K562 (cell line): ENCODE results near the gene EIF3I. TPM values are rescaled to one million over a fixed set of nuclear protein-coding genes. Genes with fewer than 3 reads are reported as not detected.

Source experiments
- ATAC-seq: fragments of 200-7000 bp; cut with Tn5 transposase; 3 replicates; pipeline ENCODE4 v1.9.1; 2020; ENCODE audit warnings: moderate library complexity
- BruUV-seq: library from RNA; stranded (reverse); fragments of 400-500 nt; replicated peaks from 2 replicates; lab custom pipeline; 2021; lab: Mats Ljungman, UMichigan
- CTCF ChIA-PET: fragments of 300-600 bp; formaldehyde crosslinking; extraction: SDS; loops from one replicate; lab custom pipeline; 2021; ENCODE audit warnings: low intra/inter-chr PET ratio; lab: Yijun Ruan, JAX
- POLR2A ChIA-PET: fragments of 300-600, 350-650 bp; sonication (Branson Sonifier 250); formaldehyde crosslinking; extraction: SDS; loops from one replicate; lab custom pipeline; 2021; ENCODE audit warnings: antibody characterized with exemption, inconsistent platforms; lab: Yijun Ruan, JAX
- DNase-seq, 4 experiments: peaks; one replicate each; pipeline versions ENCODE4 v3.0.0 to v3.0.0-alpha.2; 2011 to 2018; ENCODE audit warnings: low spot score in 3 of 4, mixed read lengths in 3 of 4; ENCODE audit errors: extremely low read depth in 1 of 4
- FAIRE-seq: peaks from 2 replicates; lab custom pipeline; 2011; peaks lifted over from hg19 to GRCh38; lab: Jason Lieb, UNC
- H2AFZ ChIP-seq: 2 replicates; pipeline ENCODE4 v1.6.0; 2011; ENCODE audit warnings: low read depth, low read length, control low read depth, inconsistent platforms
- H3K27ac ChIP-seq: fragments of 200-600 bp; 3 replicates; pipeline ENCODE4 v1.8.0; 2011; ENCODE audit warnings: low read depth, mild to moderate bottlenecking, control low read depth, inconsistent platforms, low read length, moderate library complexity, mixed read lengths; ENCODE audit errors: extremely low read depth
- H3K27me3 ChIP-seq, 2 experiments: fragments of 300-600 bp in 1 of 2; 2 replicates in 1 of 2; 3 replicates in 1 of 2; pipeline versions ENCODE4 v1.6.0 to v1.8.0; 2011; ENCODE audit warnings: inconsistent platforms in 2 of 2, low read length in 2 of 2, mild to moderate bottlenecking in 1 of 2, mixed read lengths in 1 of 2, moderate library complexity in 1 of 2; ENCODE audit not compliant: control insufficient read depth in 2 of 2, insufficient read depth in 2 of 2
- H3K36me3 ChIP-seq: fragments of 300-600 bp; 3 replicates; pipeline ENCODE4 v1.8.0; 2011; ENCODE audit warnings: mild to moderate bottlenecking, low read length, inconsistent platforms; ENCODE audit not compliant: control insufficient read depth, insufficient read depth
- H3K4me1 ChIP-seq, 2 experiments: fragments of 200-600 bp in 1 of 2; replicated peaks in 1 of 2; 2 replicates in 1 of 2; 3 replicates in 1 of 2; pipeline versions ENCODE4 v1.5.1 to v1.8.0; 2011; ENCODE audit warnings: inconsistent platforms in 2 of 2, low read length in 2 of 2, mild to moderate bottlenecking in 1 of 2, mixed read lengths in 1 of 2, moderate library complexity in 1 of 2; ENCODE audit not compliant: control insufficient read depth in 2 of 2, insufficient read depth in 2 of 2
- H3K4me2 ChIP-seq: 2 replicates; pipeline ENCODE4 v1.6.1; 2011; ENCODE audit warnings: low read length, control low read depth, inconsistent platforms, mixed read lengths; ENCODE audit not compliant: insufficient read depth
- H3K4me3 ChIP-seq: fragments of 200-600 bp; sonication (generic), shearing (Covaris generic); 2 replicates; pipeline ENCODE4 v1.5.1; 2016; ENCODE audit warnings: control low read depth, inconsistent platforms
- H3K79me2 ChIP-seq: fragments of 200-600 bp; 3 replicates; pipeline ENCODE4 v1.8.0; 2011; ENCODE audit warnings: low read length, inconsistent platforms; ENCODE audit not compliant: control insufficient read depth, insufficient read depth
- H3K9ac ChIP-seq, 2 experiments: 2 replicates each; pipeline versions ENCODE4 v1.6.0 to v1.6.1; 2011; ENCODE audit warnings: low read depth in 2 of 2, low read length in 2 of 2, control low read depth in 1 of 2, inconsistent platforms in 1 of 2, mild to moderate bottlenecking in 1 of 2, mixed read lengths in 1 of 2; ENCODE audit not compliant: insufficient read depth in 1 of 2
- H3K9me1 ChIP-seq: one replicate; pipeline ENCODE4 v1.6.0; 2011; ENCODE audit warnings: inconsistent platforms, mild to moderate bottlenecking, low read length, moderate library complexity; ENCODE audit not compliant: control insufficient read depth, insufficient read depth
- H3K9me3 ChIP-seq: replicated peaks from 2 replicates; pipeline ENCODE4 v1.5.1; 2011; ENCODE audit warnings: low read depth, low read length, inconsistent platforms; ENCODE audit not compliant: control insufficient read depth, insufficient read depth
- H4K20me1 ChIP-seq: replicated peaks from 2 replicates; pipeline ENCODE4 v1.6.1; 2011; ENCODE audit warnings: low read length, inconsistent platforms, mixed read lengths; ENCODE audit not compliant: control insufficient read depth, insufficient read depth
- HDAC6 ChIP-seq: IDR thresholded peaks from 2 replicates; pipeline ENCODE4 v1.6.1; 2012; ENCODE audit warnings: low read depth, mild to moderate bottlenecking, control low read depth, inconsistent platforms, low read length, moderate library complexity
- MITF ChIP-seq: IDR thresholded peaks from 2 replicates; pipeline ENCODE4 v1.6.1; 2014; ENCODE audit warnings: antibody characterized with exemption
- MYNN ChIP-seq, 2 experiments: sonication (generic); formaldehyde crosslinking in 1 of 2; IDR thresholded peaks; 2 replicates each; pipeline versions ENCODE4 v1.5.0 to v1.6.1; 2016 to 2020; ENCODE audit warnings: antibody characterized with exemption in 1 of 2, missing genetic modification reagents in 1 of 2
- POLR2A ChIP-seq: fragments of 450-650 bp; conservative IDR thresholded peaks from 2 replicates; pipeline ENCODE4 v1.6.1; 2016
- POLR2AphosphoS2 ChIP-seq: IDR thresholded peaks from 2 replicates; pipeline ENCODE4 v1.6.1; 2012; ENCODE audit warnings: low read length, improper control_type of control experiment
- SMAD2 ChIP-seq: fragments of 150-350 bp; IDR thresholded peaks from 2 replicates; pipeline ENCODE4 v1.6.1; 2014; ENCODE audit warnings: low read depth, mild to moderate bottlenecking, low read length
- ZNF282 ChIP-seq: sonication (generic); formaldehyde crosslinking; IDR thresholded peaks from 2 replicates; pipeline ENCODE4 v1.8.1; 2023; ENCODE audit warnings: missing genetic modification reagents
- WGBS: fragments of 100-300 bp; shearing (Covaris generic); methylation state at CpG from one replicate; pipeline ENCODE4 v1.1.6; 2016; ENCODE audit warnings: low coverage, mixed read lengths; ENCODE audit not compliant: insufficient coverage; ENCODE audit errors: missing lambda C conversion rate; 5-methylcytosine and 5-hydroxymethylcytosine counted together
- in situ Hi-C: fragments of 300-500 bp; cut with MboI; formaldehyde crosslinking; loops from 4 replicates; pipeline ENCODE4 v1.15.0; 2018; ENCODE audit warnings: inconsistent platforms, mixed read lengths
- intact Hi-C: fragments of 100-400 bp; cut with micrococcal nuclease; formaldehyde crosslinking; loops from 2 replicates; pipeline ENCODE4 v1.14.2; 2022
- polyA plus RNA-seq, 8 experiments: library from polyadenylated mRNA; depleted of rRNA in 4 of 8; stranded (reverse) in 5 of 8; unstranded in 3 of 8; fragments of >200 nt; fragmentation: Nextera tagmentation in 2 of 8; fragmentation: Illumina TruSeq in 1 of 8; extraction: Ambion mirVana in 2 of 8; extraction: Trizol in 1 of 8; gene quantifications; 2 replicates each; pipeline versions ENCODE4 v1.2.1 to v1.2.3, GENCODE V29; 2011 to 2014; ENCODE audit warnings: inconsistent platforms in 1 of 8, missing spikeins in 1 of 8
- total RNA-seq, 7 experiments: library from RNA; depleted of rRNA in 6 of 7; stranded (reverse); fragments of >200 nt in 6 of 7; fragmentation: Illumina TruSeq in 2 of 7; extraction: Trizol in 2 of 7; gene quantifications; 2 replicates each; pipeline versions ENCODE4 v1.2.1 to v1.2.3, GENCODE V29; 2011 to 2021; ENCODE audit warnings: low replicate concordance in 1 of 7

EIF3I gene
- total and polyA plus RNA-seq, 9 of the 15 experiments (the other 6 are each of a cell fraction or from before 2014, with no cell fraction given): 414 to 1,526 (median 635) TPM

DNA sequence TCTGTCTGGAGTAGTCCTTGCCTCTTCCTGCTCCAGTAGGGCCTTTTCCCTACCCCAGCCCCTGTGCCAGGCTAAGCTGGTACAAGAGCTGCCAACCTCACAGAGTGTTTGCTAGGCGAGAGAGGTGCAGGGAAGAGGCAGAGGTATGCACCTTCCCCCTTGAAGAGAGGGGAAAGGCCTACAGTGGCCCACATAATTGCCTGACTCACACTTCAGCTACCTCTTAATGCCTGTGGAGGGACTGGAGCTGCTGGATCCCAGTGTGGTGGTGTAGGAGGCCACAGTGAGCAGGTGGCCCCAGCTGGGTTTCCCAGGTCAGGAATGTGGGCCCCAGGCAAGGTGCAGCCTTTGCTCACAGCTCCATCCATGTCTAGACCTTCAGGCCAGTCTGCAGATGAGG is 25.1 kb upstream of the EIF3I start:
- TF ChIP-seq ZNF282 (CRISPR knock-in tag): 0 out of 2 replicates have a peak, but pooled peaks have one; percentile 29
- TF ChIP-seq MITF: no peak
- TF ChIP-seq MYNN (IDR thresholded peaks at IDR 0.05): 0 out of 2 replicates have a peak, but pooled peaks have one; percentile 10
- no peak for TF ChIP-seq MYNN (CRISPR knock-in tag; IDR thresholded peaks at IDR 0.05)
- TF ChIP-seq POLR2AphosphoS2: 0 out of 2 replicates have a peak, but pooled peaks have one; percentile 79
- no peak for TF ChIP-seq HDAC6
- TF ChIP-seq SMAD2: no peak
- TF ChIP-seq POLR2A: peak; percentile 44; the same call in 1 of the 2 replicates
- DNase-seq (no peak), FAIRE-seq (no peak), ATAC-seq (no peak)
- peaks cover 65% of the 10 kb centered on the region for H3K36me3 ChIP-seq
- peak overlapping the region; percentile 7; the same call in 1 of the 3 replicates for H3K27ac ChIP-seq
- peak overlapping the region in 1 of 2 experiments; percentile 3; a peak in 1 of 4 replicates for H3K9ac ChIP-seq
- no TSS peak for BruUV-seq
- H3K79me2 ChIP-seq: peaks cover 12% of the 10 kb centered on the region; the same call in 2 of the 3 replicates
- no peak overlapping the region for H3K4me2 ChIP-seq
- in situ Hi-C loops: no loop called here
- WGBS: 100% methylated on average over 1 of the region's 1 CpG
- no peaks in the 10 kb centered on the region; the same call in none of the 2 replicates for H4K20me1 ChIP-seq
- H3K4me3 ChIP-seq: no peak overlapping the region
- ChIA-PET CTCF (no interaction called here), POLR2A (interaction anchor here (0.6 to 10.8 kb wide), 10 partner anchors 11 to 202 kb away, joined by 3 to 201 read pairs (median 4); partner anchors contain the start of genes DCDC2B, IQCC, MARCKSL1 and TXLNA)
- peaks cover 11 to 37% of the 10 kb centered on the region in 2 experiments for H3K4me1 ChIP-seq
- H3K9me3 ChIP-seq: no peaks in the 10 kb centered on the region
- H2AFZ ChIP-seq: no peak overlapping the region
- H3K9me1 ChIP-seq: peaks cover 3% of the 10 kb centered on the region
- intact Hi-C loops: no loop called here
- H3K27me3 ChIP-seq: no peaks in the 10 kb centered on the region
